IMR-90 (cell line): Measurements from ENCODE around the gene GNAI2. TPM values are rescaled to one million over a fixed set of nuclear protein-coding genes. Genes with fewer than 3 reads are reported as not detected.

Experiments
- MXI1 ChIP-seq: IDR thresholded peaks from 2 replicates; pipeline ENCODE4 v1.6.1; 2012; ENCODE audit warnings: low read depth, mild to moderate bottlenecking, low read length, moderate library complexity, borderline replicate concordance
- polyA plus RNA-seq, 3 experiments: library from polyadenylated mRNA; depleted of rRNA; stranded (reverse); fragments of >200 nt; gene quantifications; 2 replicates each; pipeline ENCODE4 v1.2.3, GENCODE V29; 2012; ENCODE audit warnings: low replicate concordance in 1 of 3
- total RNA-seq: library from RNA; depleted of rRNA; stranded (reverse); fragments of >200 nt; gene quantifications from 2 replicates; pipeline ENCODE4 v1.2.3, GENCODE V29; 2012
- TF ChIP-seq, protein P1 (sequence below): conservative IDR thresholded peaks from 2 replicates; pipeline ENCODE4 v1.5.1; 2012; ENCODE audit warnings: mild to moderate bottlenecking, low read depth, low read length, improper control_type of control experiment

The GNAI2 gene
- total and polyA plus RNA-seq, 2 of the 4 experiments (the other 2 are of a cell fraction): 867 to 1,079 TPM

DNA sequence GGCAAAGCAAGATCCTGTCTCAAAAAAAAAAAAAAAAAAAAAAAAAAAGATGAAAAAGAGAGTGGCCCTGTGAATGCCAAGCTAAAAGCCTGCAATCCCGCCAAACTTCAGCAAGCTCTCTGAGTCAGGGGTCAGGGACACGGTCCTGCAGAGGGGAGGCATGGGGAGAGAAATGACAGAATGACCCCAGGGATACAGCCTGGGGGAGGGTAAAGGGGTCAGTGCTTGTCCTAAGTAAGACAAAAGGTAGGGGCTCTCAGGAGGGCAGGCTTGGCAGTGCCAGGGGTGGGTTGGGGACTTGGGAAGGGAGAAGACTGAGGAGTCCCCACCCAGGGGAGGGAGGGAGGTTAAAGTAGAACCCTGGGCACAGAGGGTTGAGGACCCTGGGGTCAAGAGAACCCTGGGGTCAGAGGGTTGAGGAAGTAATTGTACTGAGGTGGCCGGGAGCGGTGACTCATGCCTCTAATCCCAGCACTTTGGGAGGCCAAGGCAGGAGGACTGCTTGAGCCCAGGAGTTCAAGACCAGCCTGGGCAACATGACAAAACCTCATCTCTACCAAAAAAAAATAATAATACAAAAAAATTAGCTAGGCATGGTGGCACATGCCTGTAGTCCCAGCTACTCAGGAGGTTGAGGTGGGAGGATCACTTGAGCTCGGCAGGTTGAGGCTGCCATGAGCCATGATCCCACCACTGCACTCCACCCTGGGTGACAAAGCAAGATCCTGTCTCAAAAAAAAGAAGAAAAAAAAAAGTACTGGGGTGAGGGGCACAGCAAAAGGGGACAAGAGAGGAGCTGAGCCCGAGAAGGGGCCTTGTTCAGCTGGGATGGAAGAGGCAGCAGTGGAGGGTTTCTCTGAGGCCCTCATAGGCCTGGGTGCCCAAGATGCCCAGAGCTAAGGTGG, 27.7 kb downstream of the GNAI2 start (continued):
- TF ChIP-seq, protein P1, sequence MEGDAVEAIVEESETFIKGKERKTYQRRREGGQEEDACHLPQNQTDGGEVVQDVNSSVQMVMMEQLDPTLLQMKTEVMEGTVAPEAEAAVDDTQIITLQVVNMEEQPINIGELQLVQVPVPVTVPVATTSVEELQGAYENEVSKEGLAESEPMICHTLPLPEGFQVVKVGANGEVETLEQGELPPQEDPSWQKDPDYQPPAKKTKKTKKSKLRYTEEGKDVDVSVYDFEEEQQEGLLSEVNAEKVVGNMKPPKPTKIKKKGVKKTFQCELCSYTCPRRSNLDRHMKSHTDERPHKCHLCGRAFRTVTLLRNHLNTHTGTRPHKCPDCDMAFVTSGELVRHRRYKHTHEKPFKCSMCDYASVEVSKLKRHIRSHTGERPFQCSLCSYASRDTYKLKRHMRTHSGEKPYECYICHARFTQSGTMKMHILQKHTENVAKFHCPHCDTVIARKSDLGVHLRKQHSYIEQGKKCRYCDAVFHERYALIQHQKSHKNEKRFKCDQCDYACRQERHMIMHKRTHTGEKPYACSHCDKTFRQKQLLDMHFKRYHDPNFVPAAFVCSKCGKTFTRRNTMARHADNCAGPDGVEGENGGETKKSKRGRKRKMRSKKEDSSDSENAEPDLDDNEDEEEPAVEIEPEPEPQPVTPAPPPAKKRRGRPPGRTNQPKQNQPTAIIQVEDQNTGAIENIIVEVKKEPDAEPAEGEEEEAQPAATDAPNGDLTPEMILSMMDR: no peak
- TF ChIP-seq MXI1: no peak
